HCT116 (cell line): Measurements from ENCODE around the gene DRC7. TPM values are rescaled to one million over a fixed set of nuclear protein-coding genes. Genes with fewer than 3 reads are reported as not detected.

Source experiments
- ATAC-seq: fragments of 200-7000 bp; cut with Tn5 transposase; 2 replicates; pipeline ENCODE4 v1.9.1; 2020; ENCODE audit warnings: mild to moderate bottlenecking, moderate library complexity
- BruUV-seq: library from RNA; stranded (reverse); fragments of 400-500 nt; replicated peaks from 2 replicates; lab custom pipeline; 2021; lab: Mats Ljungman, UMichigan
- CTCF ChIA-PET: fragments of 300-600 bp; sonication (Branson Sonifier 250); formaldehyde crosslinking; loops from one replicate; lab custom pipeline; 2021; ENCODE audit warnings: antibody characterized with exemption; lab: Charles Lee
- POLR2A ChIA-PET: fragments of 300-600, 350-600 bp; sonication (Branson Sonifier 250); formaldehyde crosslinking; loops from one replicate; lab custom pipeline; 2021; ENCODE audit warnings: antibody characterized with exemption; lab: Charles Lee
- RAD21 ChIA-PET, 2 experiments: fragments of 300-600 bp; sonication (Branson Sonifier 250); formaldehyde crosslinking; loops; one replicate each; lab custom pipeline; 2023; ENCODE audit warnings: low total read pairs in 2 of 2; ENCODE audit not compliant: uncharacterized antibody in 2 of 2, unreplicated experiment in 2 of 2, low non-redundant PET in 1 of 2; lab: Charles Lee
- DNase-seq: peaks from one replicate; pipeline ENCODE4 v3.0.0-alpha.2; 2010; ENCODE audit warnings: low read depth, low spot score
- H2AFZ ChIP-seq: fragments of 200-600 bp; shearing (Covaris generic), sonication (generic); 2 replicates; pipeline ENCODE4 v1.6.1; 2017; ENCODE audit warnings: low read depth, mixed run types, mixed read lengths, antibody characterized with exemption, low read length; ENCODE audit not compliant: poor library complexity, severe bottlenecking
- H3K27ac ChIP-seq: 2 replicates; pipeline ENCODE4 v1.5.1; 2012; ENCODE audit warnings: low read depth, low read length
- H3K27me3 ChIP-seq: fragments of 200-600 bp; sonication (generic); 2 replicates; pipeline ENCODE4 v1.6.1; 2016; ENCODE audit warnings: mixed run types, low read length, mixed read lengths; ENCODE audit not compliant: insufficient read depth
- H3K36me3 ChIP-seq, 2 experiments: fragments of 200-500 bp in 1 of 2; fragments of 200-600 bp in 1 of 2; sonication (Bioruptor generic) in 1 of 2; sonication (generic) in 1 of 2; 2 replicates each; pipeline versions ENCODE4 v1.5.1 to v1.6.1; 2014 to 2016; ENCODE audit warnings: low read length in 2 of 2, inconsistent platforms in 1 of 2, mixed read lengths in 1 of 2, mixed run types in 1 of 2; ENCODE audit not compliant: insufficient read depth in 2 of 2, control insufficient read depth in 1 of 2
- H3K4me1 ChIP-seq, 2 experiments: fragments of 200-600 bp in 1 of 2; sonication (generic) in 1 of 2; 2 replicates each; pipeline versions ENCODE4 v1.5.1 to v1.6.1; 2012 to 2017; ENCODE audit warnings: low read length in 2 of 2, inconsistent platforms in 1 of 2, mild to moderate bottlenecking in 1 of 2, mixed read lengths in 1 of 2, mixed run types in 1 of 2, moderate library complexity in 1 of 2; ENCODE audit not compliant: insufficient read depth in 2 of 2, control insufficient read depth in 1 of 2
- H3K4me2 ChIP-seq: fragments of 200-600 bp; sonication (generic); 2 replicates; pipeline ENCODE4 v1.6.1; 2017; ENCODE audit warnings: mixed run types, low read length, mixed read lengths
- H3K4me3 ChIP-seq, 2 experiments: fragments of 200-600 bp in 1 of 2; sonication (generic) in 1 of 2; replicated peaks in 1 of 2; 2 replicates each; pipeline ENCODE4 v1.5.1; 2011 to 2016; ENCODE audit warnings: low read length in 2 of 2, control low read depth in 1 of 2, low read depth in 1 of 2, mild to moderate bottlenecking in 1 of 2, mixed read lengths in 1 of 2, mixed run types in 1 of 2
- H3K79me2 ChIP-seq: fragments of 200-600 bp; sonication (generic); 2 replicates; pipeline ENCODE4 v1.6.1; 2017; ENCODE audit warnings: mild to moderate bottlenecking, mixed run types, low read length, moderate library complexity, mixed read lengths; ENCODE audit not compliant: insufficient read depth
- H3K9ac ChIP-seq: fragments of 200-600 bp; sonication (generic); 2 replicates; pipeline ENCODE4 v1.6.1; 2016; ENCODE audit warnings: low read length, mixed read lengths
- H3K9me2 ChIP-seq: fragments of 200-600 bp; sonication (generic), shearing (Covaris generic); 2 replicates; pipeline ENCODE4 v1.6.1; 2017; ENCODE audit warnings: mixed run types, mild to moderate bottlenecking, moderate library complexity; ENCODE audit not compliant: insufficient read depth
- H3K9me3 ChIP-seq, 2 experiments: fragments of 200-500 bp in 1 of 2; fragments of 200-600 bp in 1 of 2; sonication (Bioruptor generic) in 1 of 2; sonication (generic) in 1 of 2; 2 replicates each; pipeline ENCODE4 v1.6.1; 2014 to 2017; ENCODE audit warnings: low read length in 2 of 2, mixed read lengths in 2 of 2, inconsistent platforms in 1 of 2, low read depth in 1 of 2, mild to moderate bottlenecking in 1 of 2, mixed run types in 1 of 2, moderate library complexity in 1 of 2; ENCODE audit not compliant: control insufficient read depth in 1 of 2, insufficient read depth in 1 of 2
- H4K20me1 ChIP-seq: fragments of 200-600 bp; sonication (generic), shearing (Covaris generic); 2 replicates; pipeline ENCODE4 v1.6.1; 2017; ENCODE audit warnings: mixed run types, mild to moderate bottlenecking, moderate library complexity; ENCODE audit not compliant: insufficient read depth
- ATF3 ChIP-seq: IDR thresholded peaks from 2 replicates; pipeline ENCODE4 v1.6.1; 2012
- CEBPB ChIP-seq: IDR thresholded peaks from 2 replicates; pipeline ENCODE4 v1.6.1; 2012; ENCODE audit warnings: low read depth
- ELF1 ChIP-seq: IDR thresholded peaks from 2 replicates; pipeline ENCODE4 v1.6.1; 2012; ENCODE audit warnings: low read depth, borderline replicate concordance
- EZH2phosphoT487 ChIP-seq: fragments of 200-600 bp; IDR thresholded peaks from 2 replicates; pipeline ENCODE4 v1.6.1; 2018; ENCODE audit warnings: antibody characterized with exemption, borderline replicate concordance
- FOSL1 ChIP-seq: IDR thresholded peaks from 2 replicates; pipeline ENCODE4 v1.6.1; 2012; ENCODE audit warnings: low read depth
- POLR2A ChIP-seq: IDR thresholded peaks from 2 replicates; pipeline ENCODE4 v1.7.0; 2011; ENCODE audit warnings: borderline replicate concordance; ENCODE audit not compliant: insufficient read depth, insufficient read length; ENCODE audit errors: extremely low read depth
- POLR2AphosphoS5 ChIP-seq: IDR thresholded peaks from 2 replicates; pipeline ENCODE4 v1.6.1; 2011; ENCODE audit warnings: mild to moderate bottlenecking, low read depth, low read length, moderate library complexity
- RAD21 ChIP-seq: IDR thresholded peaks from 2 replicates; pipeline ENCODE4 v1.6.1; 2012; ENCODE audit warnings: low read depth, mild to moderate bottlenecking
- REST ChIP-seq: IDR thresholded peaks from 2 replicates; pipeline ENCODE4 v1.6.1; 2012; ENCODE audit warnings: low read depth
- SIN3A ChIP-seq: IDR thresholded peaks from 2 replicates; pipeline ENCODE4 v1.6.1; 2012; ENCODE audit warnings: low read depth
- SP1 ChIP-seq: IDR thresholded peaks from 2 replicates; pipeline ENCODE4 v1.6.1; 2012; ENCODE audit warnings: low read depth
- TCF7L2 ChIP-seq: IDR thresholded peaks from 2 replicates; pipeline ENCODE4 v1.7.0; 2011; ENCODE audit warnings: borderline replicate concordance, inconsistent platforms; ENCODE audit not compliant: insufficient read depth, insufficient read length; ENCODE audit errors: extremely low read depth
- YY1 ChIP-seq: IDR thresholded peaks from 2 replicates; pipeline ENCODE4 v1.6.1; 2011; ENCODE audit warnings: low read length, low read depth, moderate library complexity, mild to moderate bottlenecking; ENCODE audit not compliant: insufficient replicate concordance; ENCODE audit errors: extremely low read depth
- ZBTB33 ChIP-seq: IDR thresholded peaks from 2 replicates; pipeline ENCODE4 v1.6.1; 2011; ENCODE audit warnings: mild to moderate bottlenecking, low read length, moderate library complexity; ENCODE audit not compliant: insufficient replicate concordance; ENCODE audit errors: extremely low read depth
- intact Hi-C: fragments of 100-400 bp; cut with micrococcal nuclease; formaldehyde crosslinking; loops from 2 replicates; pipeline ENCODE4 v1.10.0; 2022
- total RNA-seq: library from RNA; stranded (reverse); gene quantifications from one replicate; pipeline ENCODE4 v1.2.1, GENCODE V29; 2021; ENCODE audit not compliant: unreplicated experiment

The DRC7 gene
- total RNA-seq, 1 experiment from 2014 or later, result 0.91 TPM

GRCh38 chr16:57704905-57705852 is 10.6 kb downstream of the DRC7 start:
- RAD21 ChIA-PET, result no interaction called here
- no peaks in the 10 kb centered on the region for H3K9me2 ChIP-seq
- H3K9me3 ChIP-seq, result no peaks in the 10 kb centered on the region
- intact Hi-C loops, result no loop called here
- no TSS peak for BruUV-seq
- POLR2A ChIA-PET, result no interaction called here
- H3K27ac ChIP-seq, result no peak overlapping the region
- TF ChIP-seq ELF1 (no peak), REST (no peak), CEBPB (no peak), FOSL1 (no peak), SIN3A (no peak), POLR2AphosphoS5 (no peak), ZBTB33 (no peak), ATF3 (no peak), RAD21 (no peak), POLR2A (no peak), YY1 (no peak), SP1 (no peak), EZH2phosphoT487 (no peak), TCF7L2 (no peak)
- H3K9ac ChIP-seq, result no peak overlapping the region
- no peak overlapping the region for H3K4me2 ChIP-seq
- ATAC-seq (no peak), DNase-seq (no peak)
- no peaks in the 10 kb centered on the region for H3K79me2 ChIP-seq
- no peak overlapping the region for H2AFZ ChIP-seq
- H3K4me3 ChIP-seq, result no peak overlapping the region
- H3K36me3 ChIP-seq, result no peaks in the 10 kb centered on the region
- CTCF ChIA-PET, result no interaction called here
- H4K20me1 ChIP-seq, result no peaks in the 10 kb centered on the region
- no peaks in the 10 kb centered on the region for H3K4me1 ChIP-seq
- 0 out of 2 replicates have a peak, but pooled peaks cover 3% of the 10 kb centered on the region for H3K27me3 ChIP-seq
